GM18508 (cell line): ENCODE results near the gene ZNF740.
"Not testable (repeated sequence)": the region's sequence is repeated elsewhere in the genome, so short reads cannot be mapped to it uniquely, and the experiment has no call there.

Experiments
- ATAC-seq: cut with Tn5 transposase; IDR thresholded peaks from one replicate; pipeline ENCODE4 v1.9.1; 2021; ENCODE audit warnings: moderate number of reproducible peaks; ENCODE audit not compliant: insufficient read depth, unreplicated experiment

The ZNF740 gene, protein sequence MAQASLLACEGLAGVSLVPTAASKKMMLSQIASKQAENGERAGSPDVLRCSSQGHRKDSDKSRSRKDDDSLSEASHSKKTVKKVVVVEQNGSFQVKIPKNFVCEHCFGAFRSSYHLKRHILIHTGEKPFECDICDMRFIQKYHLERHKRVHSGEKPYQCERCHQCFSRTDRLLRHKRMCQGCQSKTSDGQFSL

DNA sequence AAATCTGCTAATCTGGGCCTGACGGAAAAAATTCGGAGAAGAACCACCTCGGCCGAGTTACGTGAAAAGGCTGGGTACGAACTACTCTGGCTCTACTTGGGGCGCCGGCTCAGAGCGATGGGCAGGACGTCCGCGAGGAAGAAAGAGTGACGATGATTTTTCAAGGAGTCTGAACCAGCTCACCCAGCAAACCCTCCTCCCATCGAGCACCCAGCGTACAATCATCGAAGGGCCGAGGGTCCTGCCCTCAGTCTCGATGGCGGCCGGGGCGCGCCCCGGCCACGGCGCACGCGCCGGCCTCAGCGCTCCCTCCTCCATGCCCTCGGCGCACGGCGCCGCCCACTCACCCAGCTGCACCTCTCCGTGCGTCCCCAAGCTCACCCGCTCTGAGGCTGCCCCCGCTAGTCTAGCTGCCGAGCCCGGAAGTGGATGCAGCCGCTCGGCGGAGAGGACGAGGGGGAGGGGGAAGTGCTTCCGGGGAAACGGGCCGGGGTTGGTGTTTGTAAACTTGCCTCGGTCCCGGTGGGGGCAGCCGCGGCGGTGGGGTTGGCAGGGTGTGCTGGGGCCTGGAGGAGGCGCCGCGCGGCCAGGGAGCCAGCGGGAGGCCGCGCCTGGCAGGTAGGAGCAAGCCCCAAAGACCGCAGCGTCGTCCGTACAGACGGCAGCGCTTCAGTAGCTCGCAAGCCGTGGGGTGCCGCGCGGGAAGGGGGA is at the start of gene ZNF740, which contains the start of gene CSAD:
ZNF740 (plus strand) TSS at position 503 of the 711 bp plus-strand sequence. CDS start 1,262 bp downstream, outside the sequence.
CSAD (minus strand) TSS at position 706 of the 711 bp plus-strand sequence. CDS start 7,455 bp downstream, outside the sequence.
- ATAC-seq: peak; percentile 48

DNA sequence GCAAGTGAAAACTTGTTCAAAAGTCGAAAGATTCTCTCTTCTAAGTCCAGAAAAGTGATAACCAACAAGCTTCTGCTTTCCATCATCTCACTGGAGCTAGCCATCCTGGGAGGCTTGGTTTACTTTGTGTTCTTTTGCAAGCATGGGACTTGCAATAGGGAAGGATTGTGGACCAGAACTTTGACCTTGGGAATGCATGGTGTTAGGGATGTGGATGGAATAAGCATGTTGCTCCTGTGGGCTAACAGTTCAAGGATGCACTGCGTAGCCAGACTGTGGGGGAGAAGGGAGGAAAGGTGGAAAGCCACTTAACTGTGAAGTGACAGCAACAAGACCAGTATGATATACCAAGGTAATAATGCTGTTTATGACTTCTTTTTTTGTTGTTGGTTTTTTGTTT is 48.7 kb upstream of the ZNF740 start:
- ATAC-seq: no peak

DNA sequence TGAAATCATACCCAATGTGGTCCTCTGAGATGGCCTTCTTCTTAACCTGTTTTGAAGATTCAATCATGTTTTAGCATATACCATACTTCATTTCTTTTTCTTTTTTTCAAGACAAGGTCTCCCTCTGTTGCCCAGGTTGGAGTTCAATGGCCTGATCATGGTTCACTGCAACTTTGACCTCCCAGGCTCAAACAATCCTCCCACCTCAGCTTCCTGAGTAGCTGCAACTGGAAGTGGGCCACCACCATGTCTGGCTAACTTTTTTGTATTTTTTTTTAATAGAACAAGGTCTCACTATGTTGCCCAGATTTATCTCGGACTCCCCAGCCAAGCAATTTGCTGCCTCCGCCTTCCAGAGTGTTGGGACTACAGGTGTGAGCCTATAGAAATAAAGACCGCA is 46.8 kb upstream of the ZNF740 start:
- no peak for ATAC-seq

DNA sequence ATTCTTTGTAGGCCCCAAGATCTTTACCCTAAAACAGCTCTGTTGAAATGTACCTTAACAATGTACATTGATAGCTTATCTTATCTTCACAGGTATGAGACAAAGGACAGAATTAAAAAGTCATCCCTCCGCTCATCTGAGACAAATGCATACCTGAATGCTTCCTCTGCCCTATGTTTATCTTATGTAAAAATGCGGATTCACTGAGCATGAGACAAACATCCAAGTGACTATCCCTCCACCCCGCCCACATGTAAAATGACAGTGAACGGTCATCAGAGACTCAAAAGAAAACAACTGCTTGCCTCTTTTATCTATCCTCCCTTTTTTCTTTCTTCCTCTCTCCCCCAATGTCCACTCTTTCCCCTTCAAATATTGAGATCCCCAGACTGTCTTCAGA is 37.2 kb upstream of the ZNF740 start:
- ATAC-seq: no peak

DNA sequence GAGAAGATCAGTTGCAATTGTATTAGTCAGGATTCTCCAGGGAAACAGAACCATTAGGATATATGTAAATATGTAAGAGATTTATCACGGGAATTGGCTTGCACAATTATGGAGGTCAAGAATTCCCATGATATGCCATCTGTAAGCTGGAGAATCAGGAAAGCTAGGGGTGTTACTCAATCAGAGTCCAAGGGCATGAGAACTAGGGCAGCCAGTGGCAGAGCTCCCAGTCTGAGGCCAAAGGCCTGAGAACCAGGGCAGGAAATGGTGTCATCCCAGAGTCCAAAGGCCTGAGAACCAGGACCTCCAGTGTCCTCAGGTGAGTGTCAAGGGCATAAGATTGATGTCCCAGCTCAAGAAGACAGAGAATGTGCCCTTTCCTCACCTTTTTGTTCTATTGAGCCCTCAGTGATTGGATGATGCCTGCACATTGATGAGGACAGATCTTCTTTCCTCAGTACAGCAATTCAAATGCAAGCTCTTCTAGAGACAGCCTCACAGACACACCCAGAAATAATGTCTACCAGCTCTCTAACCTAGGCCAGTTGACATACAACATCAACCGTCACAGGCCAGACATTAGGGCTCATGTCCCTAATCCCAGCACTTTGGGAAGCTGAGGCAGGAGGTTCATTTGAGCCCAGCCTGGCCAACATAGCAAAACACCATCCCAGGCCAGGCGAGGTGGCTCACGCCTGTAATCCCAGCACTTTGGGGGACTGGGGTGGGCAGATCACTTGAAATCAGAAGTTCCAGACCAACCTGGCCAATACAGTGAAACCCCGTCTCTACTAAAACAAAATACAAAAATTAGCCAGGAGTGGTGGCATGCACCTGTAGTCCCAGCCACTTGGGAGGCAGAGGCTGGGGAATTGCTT is 34.9 kb upstream of the ZNF740 start:
- no peak for ATAC-seq

DNA sequence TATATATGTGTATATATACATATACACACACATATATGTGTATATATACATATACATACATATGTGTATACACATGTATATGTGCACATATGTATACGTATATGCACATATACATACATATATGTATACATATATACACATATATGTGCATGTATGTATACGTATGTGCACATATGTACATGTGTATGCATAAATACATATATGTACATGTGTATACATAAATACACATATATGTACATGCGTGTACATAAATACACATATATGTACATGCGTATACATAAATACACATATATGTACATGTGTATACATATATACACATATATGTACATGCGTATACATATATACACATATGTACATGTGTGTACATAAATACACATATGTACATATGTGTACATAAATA is 33.3 kb upstream of the ZNF740 start:
- no peak for ATAC-seq

DNA sequence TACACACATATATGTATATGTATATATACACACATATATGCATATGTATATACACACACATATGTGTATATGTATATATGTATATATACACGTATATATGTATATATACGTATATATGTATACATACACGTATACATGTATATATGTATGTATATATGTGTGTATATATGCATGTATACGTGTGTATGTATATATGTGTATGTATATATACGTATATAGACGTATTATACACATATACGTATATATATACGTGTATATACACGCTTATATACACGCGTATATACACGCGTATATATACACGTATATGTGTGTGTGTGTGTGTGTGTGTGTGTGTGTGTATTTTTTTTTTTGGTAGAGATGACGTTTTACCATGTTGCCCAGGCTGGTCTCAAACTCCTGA is 32.9 kb upstream of the ZNF740 start:
- no peak for ATAC-seq

DNA sequence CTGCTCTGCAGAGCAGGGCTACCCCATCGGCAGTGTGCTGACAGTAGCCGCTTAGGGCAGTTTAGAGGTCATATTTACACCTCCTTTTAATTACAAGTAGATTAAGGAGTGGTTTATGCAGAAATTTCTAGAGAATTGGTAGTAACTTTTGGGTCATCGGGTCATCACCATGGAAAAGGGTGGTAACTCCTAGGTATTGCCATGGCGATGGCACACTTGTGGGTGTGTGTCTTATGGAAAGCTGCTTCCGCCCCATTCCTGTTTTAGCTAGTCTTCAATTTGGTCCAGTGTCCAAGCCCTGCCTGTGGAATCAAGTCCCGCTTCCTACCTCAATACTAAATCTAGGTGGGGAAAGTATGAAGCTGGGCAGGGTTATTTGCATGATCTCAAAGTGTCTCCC is 29.5 kb upstream of the ZNF740 start:
- ATAC-seq: no peak

DNA sequence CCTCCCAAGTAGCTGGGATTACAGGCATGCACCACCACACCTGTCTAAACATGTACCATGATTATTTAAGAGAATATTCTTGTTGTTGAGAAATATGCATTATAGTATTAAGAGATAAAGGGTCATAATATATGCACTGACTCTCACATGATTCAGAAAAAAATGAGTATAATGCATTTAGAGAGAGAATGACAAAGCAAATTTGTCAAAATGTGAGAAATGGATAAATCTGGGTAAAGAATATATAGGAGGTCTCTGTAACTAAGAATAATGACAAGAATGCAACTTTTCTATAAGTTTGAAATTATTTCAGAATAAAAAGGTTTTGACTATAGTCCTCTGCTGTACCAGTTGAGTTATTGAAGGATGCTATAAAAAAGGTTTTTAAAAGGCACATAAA is 28.1 kb upstream of the ZNF740 start:
- ATAC-seq: no peak

DNA sequence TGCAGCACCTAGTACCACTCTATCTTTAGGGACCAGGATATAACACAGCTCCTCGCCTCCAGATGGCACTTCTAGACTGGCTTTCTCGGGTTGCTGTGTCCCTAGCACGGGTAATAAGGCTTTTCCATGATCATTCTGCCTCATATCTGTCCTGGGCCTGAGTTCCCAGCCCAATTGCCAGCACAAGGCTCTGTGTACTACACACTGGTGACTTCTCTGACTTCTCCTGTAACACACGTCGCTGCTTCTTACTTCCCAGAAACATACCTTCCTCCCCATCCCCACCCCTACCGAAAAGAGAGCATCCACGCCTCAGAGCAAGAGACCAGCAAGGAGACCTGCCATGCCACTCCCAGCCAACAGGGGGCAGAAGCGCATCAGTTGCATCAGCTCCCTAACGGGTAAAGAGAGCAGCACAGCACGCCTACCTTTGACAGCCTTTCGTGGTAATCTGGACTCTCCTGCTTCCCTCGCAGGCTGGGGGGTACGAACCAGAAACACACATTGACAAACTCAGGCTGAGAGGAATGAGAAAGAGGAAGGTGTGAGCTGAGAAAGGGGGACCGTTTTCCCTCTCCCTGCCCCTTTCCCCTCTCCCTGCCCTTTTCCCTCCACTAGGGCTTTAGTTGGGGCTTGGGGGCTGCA is 21.2 kb upstream of the ZNF740 start:
- no peak for ATAC-seq

DNA sequence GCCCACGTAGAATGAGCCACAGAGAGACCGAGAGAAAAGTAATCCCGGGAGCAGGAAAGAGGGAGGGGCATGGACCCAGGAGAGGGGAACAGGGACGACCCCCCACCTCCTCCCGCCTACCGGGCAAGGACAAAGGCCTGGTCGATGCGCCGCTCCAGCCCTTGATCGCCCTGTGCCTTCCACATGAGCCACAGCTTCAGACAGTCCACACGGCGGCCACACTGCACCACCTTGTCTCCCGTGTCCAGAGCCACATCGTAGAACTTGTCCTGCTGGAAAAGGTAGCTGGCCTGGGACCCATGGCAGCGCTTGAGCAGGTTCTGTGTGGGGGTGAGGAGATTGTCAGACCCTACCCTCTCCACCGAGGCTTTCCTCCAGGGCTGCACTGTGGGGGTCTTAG is 20.5 kb upstream of the ZNF740 start:
- no peak for ATAC-seq

DNA sequence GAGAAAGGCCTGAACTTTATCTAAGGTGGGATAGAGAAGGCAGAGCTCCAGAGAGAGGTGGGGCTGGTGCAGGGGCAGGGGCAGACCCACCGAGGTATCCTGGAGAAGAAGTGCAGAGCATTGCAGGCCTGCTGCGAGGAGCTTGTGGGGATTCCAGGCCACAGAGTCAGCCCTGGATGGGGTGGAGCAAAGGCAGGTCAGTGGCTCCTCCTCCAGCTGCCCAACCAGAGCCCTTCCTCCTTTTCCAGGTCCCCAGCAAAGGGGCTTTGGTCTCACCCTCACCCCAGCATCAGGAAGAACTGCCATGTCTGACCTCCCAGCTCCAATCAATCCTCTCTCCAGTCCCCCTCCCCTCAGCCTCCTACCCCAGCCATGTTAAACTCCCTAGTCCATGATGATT is 19.8 kb upstream of the ZNF740 start:
- ATAC-seq: no peak

DNA sequence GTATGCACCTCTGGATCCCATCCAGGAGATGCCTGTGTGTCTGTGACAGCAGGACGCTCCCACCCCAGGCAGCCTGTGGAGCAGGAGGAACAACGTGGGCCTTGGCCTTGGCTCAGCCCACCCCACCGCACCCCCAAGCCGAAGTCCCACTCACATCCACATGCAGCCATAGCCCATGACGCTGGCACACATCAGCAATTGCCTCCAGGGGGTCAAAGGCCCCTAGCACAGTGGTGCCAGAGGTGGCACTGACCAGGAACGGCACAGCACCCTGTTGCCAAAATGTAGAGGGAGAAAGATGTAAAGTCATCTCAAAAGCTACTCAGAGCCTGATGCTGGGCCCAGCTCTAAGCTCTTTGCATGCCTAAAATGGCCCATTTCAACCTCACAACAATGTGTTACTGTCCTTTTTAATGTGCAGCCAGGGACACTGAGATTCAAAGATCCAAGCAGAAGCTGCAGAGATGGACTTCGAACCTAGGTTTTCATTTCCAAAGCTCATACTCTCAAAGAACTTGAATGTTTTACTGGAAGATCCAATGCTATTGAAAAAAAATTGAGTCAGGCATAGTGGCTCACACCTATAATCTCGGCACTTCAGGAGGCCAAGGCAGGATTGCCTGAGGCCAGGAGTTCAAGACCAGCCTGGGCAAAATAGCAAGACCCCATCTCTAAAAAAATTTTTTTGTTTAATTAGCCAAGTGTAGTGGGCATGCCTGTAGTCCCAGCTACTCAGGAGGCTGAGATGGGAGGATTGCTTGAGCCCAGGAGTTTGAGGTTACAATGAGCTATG is 19.2 kb upstream of the ZNF740 start:
- ATAC-seq: no peak

DNA sequence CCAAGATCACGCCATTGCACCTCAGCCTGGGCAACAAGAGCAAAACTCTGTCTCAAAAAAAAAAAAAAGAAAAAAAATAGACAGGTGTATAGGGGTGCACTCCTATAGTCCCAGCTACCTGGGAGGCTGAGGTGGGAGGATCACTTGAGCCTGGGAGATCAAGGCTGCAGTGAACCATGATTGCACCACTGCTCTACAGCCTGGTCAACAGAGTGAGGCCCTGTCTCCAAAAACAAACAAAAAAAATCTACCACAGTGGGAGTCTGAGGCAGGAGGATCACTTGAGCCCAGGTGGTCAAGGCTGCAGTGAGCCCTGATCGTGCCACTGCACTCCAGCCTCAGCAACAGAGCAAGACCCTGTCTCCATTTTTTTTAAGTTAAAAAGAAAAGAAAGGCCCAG is 17.5 kb upstream of the ZNF740 start:
- not testable (repeated sequence) for ATAC-seq

DNA sequence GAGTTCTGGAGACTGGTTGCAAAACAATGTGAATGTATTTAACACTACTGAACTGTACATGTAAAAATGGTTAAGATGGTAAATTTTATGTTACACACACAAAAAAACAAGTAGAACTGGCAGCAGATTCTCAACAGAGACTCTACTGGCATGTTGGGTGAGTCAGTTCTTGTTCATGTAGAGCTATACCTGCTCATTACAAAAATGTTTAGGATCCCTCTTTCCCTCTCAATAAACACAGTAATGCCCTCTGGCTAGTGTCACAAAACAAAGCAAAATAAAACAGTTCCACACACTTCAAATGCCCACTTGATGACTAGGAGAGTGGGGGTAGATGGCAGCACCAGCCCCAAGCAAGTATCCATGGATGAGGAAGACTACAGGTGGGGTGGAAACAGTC is 13.7 kb upstream of the ZNF740 start:
- no peak for ATAC-seq

DNA sequence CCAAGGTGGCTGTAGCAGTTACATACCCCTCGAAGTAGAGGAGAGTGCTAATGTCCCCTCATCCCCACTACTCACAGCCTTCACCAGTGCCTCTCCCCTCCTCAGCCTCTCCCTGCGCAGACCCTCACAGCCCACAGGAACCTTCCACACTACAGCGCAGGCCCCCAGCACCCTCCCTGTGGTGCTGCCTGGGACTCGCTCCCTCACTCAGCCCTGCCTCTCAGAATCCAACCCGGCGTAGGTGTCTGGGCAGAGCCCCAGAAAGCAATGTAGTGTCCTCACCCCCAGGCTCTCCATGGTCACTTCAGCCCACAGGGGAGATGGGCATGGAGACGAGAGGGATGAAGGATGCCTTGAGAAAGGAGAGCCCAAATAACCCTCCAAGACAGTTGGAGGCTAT is 10.9 kb upstream of the ZNF740 start:
- no peak for ATAC-seq

DNA sequence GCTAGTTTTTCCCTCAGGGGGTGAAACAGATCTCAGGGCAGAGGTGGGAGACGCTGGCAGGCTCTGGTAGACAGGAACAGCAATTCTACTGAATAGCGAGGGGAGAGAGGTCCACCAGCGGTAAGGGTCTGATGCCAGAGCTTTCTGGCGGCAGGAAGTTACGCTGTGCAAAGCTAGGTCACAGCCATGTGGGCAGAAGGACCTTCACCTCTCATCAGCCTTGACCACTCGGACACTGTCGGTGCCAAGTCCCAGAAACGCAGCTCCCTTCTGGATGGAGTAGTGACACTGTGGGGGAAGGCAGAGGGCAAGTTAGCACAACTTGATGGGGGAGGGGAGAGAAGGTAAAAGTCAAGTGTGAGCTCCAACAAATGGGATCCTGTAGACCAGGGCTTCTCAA is 10.3 kb upstream of the ZNF740 start:
- no peak for ATAC-seq

DNA sequence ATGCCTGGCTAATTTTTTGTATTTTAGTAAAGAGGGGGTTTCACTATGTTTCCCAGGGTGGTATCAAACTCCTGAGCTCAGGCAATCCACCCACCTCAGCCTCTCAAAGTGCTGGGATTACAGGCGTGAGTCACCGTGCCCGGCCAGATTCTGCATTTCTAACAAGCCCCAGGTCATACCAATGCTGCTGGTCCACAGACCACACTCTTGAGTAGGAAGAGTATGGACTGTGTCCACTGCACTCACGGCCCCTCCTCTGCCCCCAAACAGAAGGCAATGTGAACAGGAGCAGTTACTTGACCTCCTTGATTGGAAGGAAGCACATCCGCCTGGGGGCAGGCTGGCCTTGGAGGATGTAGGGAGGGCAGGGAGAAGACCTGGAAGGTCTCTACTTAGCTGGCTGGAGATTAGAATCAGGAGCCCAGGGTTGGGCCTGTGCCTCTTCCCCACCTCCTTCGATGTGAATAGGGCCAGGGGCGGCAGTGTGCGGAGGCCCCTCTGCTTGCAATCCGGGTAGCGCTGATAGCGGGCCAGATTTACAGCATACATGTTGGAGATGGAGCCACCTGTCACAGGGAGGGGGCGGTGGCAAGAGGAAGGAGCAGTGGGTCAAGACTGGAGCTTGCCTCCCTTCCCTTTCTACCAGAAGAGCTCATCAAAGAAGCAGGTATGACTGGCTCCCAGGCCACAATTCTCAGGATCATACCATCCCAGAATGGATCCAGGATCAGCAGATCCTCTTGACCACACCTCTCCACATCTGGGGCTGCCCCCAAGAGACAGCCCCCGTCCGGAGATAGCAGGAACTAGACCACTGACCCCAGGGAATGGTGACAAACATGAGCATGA is 9.4 kb upstream of the ZNF740 start:
- ATAC-seq: no peak

DNA sequence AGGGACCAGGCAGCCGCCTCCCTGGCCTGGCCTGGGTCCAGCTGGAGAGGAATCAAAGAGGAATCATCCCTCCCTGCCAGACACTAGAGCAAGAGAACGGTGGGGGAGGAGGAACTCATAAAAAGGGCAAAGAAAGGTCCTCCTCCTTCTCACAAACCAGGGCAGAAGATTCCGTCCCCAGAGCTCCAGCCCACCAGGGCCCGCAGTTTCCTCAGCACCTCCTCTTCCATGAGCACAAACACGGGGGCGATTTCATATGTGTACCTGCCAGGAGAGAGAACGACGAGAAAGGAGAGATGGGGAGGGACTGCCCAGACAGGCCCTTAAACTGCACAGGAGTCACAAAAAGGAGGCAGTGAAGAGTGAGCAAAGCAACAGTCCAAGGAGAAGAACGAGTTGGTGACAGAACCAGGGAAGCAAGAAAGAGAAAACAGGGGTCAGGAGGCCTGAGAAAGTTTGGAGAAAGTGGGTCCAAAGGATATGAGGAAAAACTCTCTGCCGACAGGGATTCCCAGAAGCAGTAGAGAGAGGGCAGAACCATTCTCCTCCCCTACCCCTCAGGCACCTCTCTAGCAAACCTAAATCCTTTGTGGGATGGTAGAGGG is 8.7 kb upstream of the ZNF740 start:
- ATAC-seq: no peak
